HG03064 (cell line): ENCODE measurements around the gene DCDC1.

Experiments
- ATAC-seq: cut with Tn5 transposase; IDR thresholded peaks from one replicate; pipeline ENCODE4 v1.9.1; 2021; ENCODE audit warnings: low read depth; ENCODE audit not compliant: unreplicated experiment

The DCDC1 gene

GRCh38 chr11:31369348-31370329 lies at the start of gene DCDC1, which contains the start of gene DNAJC24:
TSS of gene DCDC1 (minus strand) at chr11:31369739. CDS start at chr11:31328280, 41,459 bp downstream.
TSS of gene DNAJC24 (plus strand) at chr11:31369860. CDS start at chr11:31370749, 889 bp downstream.
- ATAC-seq, result peak; percentile 99

GRCh38 chr11:31419138-31419537 lies 49.6 kb upstream of the DCDC1 start:
- no peak for ATAC-seq

- no peak for ATAC-seq
These were observed 48.3 kb upstream of the DCDC1 start for GRCh38 chr11:31417816-31418215.

DNA sequence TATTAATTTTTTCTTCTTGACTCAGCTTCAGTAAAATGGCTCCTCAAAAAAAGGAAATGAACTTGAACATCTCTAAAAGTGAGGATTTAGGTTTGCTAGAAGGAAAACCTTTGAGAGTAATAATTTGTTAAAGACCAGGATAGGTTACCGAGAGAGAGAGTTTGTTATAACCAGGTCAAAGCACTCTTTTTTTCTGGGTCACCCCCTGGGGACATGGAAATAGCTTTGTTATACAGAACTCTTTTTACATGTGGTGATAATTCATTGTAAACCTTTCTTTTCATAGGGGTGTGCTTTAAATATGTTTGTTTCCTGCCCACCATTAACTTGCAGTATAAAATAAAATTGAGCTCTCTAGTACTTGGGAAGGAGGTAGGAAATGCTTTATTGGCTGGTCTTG lies 47.8 kb upstream of the DCDC1 start:
- no peak for ATAC-seq

DNA sequence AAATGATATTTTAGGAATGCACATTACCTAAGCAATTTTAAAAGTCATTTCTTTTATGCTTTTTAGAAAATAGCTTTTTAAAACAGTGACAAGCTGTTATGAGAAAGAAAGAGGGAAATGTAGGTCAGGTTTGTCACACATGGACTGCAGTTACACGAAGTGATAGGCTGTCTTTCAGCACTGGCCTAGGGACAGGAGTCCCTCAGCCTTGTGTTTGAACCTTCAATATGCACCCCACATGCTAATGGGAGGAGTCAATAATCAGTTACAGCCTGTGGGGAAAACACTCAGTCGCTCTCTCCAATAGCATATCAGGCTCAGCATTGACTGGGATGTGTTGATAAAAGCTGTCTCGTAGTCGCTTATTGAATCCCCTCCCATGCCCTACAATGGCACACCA lies 45.9 kb upstream of the DCDC1 start:
- ATAC-seq, result no peak

DNA sequence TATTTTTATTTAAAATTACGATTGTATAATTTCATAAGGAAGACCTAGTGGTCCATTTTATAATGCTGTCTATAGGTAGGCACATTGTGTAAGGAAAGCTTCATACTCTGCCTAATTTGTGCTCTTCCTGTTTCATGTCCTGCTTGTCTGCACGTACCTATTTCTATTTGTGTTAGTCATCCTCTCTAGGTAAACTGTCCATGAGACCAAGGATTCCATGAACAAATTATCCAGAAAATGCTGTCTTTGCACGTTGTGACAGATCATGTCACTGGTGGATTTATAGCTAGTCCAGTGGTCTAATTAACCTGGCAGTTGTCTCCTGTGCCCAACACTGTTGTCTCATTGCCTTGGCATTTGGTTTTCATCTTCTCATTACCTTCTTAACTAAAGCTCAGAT lies 44.8 kb upstream of the DCDC1 start:
- ATAC-seq, result no peak

DNA sequence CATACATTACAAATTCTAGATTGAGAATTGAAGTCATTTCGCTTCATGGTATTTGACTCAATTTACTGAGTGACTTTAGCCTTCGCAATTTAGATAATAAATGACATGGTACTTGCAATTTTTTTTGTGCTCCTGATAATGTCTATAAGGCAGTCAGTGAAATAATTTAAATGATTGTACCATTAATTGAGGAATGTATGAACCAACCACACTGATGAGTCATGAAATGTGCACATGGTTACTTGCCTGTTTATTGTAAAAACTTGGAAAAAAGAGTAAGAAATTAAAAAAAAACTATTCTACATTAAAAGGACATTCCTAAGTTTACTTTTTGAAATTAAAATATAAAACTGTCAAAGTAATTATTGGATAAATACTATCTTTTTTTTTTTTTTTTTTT lies 43.4 kb upstream of the DCDC1 start:
- no peak for ATAC-seq

DNA sequence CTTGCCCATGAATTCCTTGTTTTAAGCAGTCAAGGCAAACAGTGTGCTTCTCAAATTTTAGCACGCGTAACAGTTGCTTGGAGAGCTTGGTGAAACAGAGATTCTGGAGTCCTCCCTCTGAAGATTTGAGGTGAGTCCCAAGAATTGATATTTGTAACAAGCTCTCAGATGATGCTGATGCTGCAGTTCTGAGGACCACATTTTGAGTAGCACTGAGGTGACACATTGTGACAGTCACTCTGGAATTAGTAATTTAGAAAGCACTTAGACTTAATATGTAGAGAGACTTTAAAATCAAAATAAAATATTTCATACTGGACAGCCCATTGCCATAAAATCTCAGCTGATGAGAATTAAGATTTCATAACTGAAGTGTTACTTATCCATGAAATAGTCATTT lies 38.7 kb upstream of the DCDC1 start:
- no peak for ATAC-seq

DNA sequence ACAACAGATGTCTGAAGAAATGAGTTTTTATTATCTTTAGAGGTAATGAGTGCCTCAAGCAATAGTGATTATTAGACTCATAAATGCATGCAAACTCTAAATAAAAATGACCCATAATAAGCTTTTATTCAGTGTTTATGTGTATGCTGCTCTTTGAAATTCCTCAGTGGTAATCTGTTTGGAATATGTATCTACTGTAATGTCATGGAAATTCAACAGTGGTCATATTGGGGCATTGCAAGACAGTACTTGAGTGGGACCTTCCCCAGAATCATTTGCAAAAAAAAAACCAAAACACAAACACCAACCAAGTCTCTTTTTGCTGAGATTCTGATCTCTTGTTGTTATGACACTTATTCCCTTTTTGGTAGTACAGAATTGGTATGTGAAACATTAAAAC lies 35.1 kb upstream of the DCDC1 start:
- no peak for ATAC-seq

GRCh38 chr11:31397239-31397834 lies 27.8 kb upstream of the DCDC1 start:
- no peak for ATAC-seq

DNA sequence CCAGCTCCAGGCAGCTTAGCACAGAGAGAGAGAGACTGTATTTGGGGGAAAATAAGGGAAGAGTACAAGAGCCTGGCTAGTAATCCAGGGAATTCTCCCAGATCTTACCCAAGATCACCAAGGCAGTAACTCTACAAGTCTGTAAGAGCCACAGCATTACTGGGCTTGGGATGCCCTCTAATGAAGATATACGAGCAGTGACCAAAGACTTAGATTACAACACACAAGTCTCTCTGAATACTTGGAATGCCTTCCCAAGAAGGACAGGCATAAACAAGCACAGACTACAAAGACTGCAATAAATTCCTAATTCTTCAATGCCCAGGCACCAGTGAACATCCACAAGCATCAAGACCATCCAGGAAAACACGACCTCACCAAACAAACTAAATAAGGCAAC lies 17.8 kb upstream of the DCDC1 start:
- no peak for ATAC-seq

- ATAC-seq, result no peak
These were observed 13.6 kb upstream of the DCDC1 start for GRCh38 chr11:31383116-31383515.

DNA sequence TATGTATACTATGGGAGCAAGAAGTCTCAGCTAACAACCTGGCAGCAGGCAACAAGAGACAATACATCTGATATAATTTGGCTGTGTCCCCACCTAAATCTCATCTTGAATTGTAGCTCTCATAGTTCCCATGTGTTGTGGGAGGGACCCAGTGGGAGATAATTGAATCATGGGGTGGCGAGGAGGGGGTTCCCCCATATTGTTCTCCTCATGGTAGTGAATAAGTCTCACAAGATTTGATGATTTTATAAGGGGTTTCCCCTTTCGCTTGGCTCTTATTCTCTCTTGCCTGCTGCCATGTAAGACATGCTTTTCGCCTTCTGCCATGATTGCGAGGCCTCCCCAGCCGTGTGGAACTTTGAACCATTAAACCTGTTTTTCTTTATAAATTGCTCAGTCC lies 6.3 kb upstream of the DCDC1 start:
- ATAC-seq, result no peak

DNA sequence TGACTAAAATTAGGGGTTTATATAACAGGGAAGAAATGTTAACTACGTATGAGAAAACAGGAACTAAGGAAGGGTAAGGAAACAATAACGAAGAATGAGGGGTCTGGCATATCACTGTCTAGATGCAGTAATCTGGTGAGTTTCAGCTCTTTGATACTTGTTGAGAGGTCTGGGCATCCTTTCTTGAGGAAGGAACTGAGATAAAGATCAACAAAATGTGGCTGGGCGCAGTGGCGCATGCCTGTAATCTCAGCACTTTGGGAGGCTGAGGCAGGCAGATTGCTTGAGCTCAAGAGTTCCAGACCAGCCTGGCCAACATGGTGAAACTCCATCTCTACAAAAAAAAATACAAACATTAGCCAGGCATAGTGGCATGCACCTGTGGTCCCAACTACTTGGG lies 2.7 kb downstream of the DCDC1 start:
- no peak for ATAC-seq

GRCh38 chr11:31361743-31362142 lies 7.8 kb downstream of the DCDC1 start:
- no peak for ATAC-seq

GRCh38 chr11:31355817-31356216 lies 13.7 kb downstream of the DCDC1 start:
- no peak for ATAC-seq

DNA sequence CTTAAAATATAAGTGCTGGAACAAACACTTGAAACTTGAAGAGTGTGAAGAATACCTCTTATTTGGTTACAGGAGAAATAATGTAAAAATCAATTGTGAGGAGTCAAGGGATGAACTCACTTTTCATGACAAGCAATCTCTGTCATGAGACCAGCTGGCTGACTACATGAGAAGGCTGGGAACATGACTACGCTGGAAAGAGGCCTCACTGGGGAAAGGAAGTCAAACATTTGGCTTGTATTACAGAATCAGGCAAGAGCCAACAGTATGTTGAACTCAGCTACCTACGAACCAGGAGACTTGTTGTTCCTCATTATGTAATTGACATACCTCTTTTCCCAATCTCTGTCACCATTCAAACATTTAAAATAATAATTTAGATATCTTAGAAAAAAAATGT lies 14.4 kb downstream of the DCDC1 start:
- ATAC-seq, result no peak

- no peak for ATAC-seq
These were observed 18.4 kb downstream of the DCDC1 start for GRCh38 chr11:31351168-31351567.

DNA sequence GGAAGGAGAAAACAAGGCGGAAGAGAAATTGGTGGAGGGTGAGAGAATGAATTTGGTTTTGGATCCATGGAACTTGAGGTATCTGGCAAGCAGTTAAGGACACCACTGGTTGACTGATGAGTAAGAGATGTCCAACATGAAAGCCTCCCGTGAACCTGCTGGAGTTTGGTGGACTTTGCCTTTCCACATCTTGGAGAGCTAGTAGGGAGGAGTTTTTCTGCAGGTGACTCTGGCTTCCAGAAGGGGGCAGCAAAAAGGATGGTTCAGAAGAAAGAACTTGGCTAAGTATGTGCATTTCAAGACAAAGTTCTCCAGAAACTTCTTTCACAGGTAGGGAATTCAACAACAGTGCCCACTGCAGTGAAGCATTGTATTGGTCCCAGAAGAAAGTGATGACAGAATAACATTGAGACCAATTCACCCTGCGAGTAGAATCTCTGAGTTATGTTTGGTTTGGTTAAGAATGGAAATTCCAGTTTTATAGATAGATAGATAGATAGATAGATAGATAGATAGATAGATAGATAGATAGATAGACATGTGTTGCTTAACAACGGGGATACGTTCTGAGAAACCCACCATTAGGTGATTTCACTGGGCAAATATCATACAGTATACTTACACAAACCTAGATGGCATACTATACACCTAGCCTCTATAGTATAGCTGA lies 28.5 kb downstream of the DCDC1 start:
- no peak for ATAC-seq

DNA sequence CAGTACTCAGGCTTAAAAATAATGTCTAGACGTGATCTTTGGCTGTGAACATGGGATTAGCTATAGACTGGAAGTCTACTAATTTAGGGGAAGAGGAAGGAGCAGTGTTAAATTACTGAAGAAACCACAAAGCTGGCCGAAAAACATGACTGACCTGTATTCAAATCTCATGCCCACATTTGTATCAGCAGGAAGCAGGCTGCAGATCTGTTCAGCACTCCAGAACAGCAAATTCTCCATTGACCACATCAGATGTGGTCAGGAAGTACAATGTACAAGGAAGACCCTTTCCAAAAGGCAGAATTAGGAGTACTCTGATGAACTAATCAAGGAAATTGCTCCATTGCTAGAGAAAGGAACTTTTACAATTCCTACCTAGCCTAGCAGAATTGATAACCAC lies 31.7 kb downstream of the DCDC1 start:
- no peak for ATAC-seq

DNA sequence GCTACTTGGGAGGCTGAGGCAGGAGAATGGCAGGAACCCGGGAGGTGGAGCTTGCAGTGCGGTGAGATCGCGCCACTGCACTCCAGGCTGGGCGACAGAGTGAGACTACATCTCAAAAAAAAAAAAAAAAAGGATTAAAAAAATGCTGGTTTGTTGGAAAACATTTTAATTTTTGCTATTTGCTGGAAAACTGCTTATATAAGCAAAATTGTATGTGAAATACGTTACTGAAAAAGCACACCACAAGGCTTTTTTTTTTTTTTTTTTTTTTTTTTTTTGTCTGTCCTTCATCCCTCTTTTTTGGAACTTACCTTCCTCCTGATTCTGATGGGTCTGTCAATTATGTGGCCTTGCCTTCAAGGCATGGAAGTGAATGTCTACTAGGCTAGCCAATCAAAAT lies 40.8 kb downstream of the DCDC1 start:
- no peak for ATAC-seq
